Measurements from ENCODE around the gene ACHE.

Gene ACHE

GRCh38 chr7:100886936-100887515 is 8.7 kb downstream of the ACHE start:
- in situ Hi-C loops (cut with MboI; ENCODE audit: low sequenced_read_pairs, unreplicated experiment) = no loop called here
- DNase-seq (ENCODE audit: low spot score) = no peak
- no peak for TF ChIP-seq CTCF (IDR thresholded peaks at IDR 0.05; ENCODE audit: borderline replicate concordance, control extremely low read depth, extremely low read depth, insufficient read depth, missing control alignments)

GRCh38 chr7:100886142-100886935 is 9.3 kb downstream of the ACHE start:
- TF ChIP-seq CTCF (IDR thresholded peaks at IDR 0.05; ENCODE audit: borderline replicate concordance, control extremely low read depth, extremely low read depth, insufficient read depth, missing control alignments) = no peak
- DNase-seq (ENCODE audit: low spot score) = no peak
- in situ Hi-C loops (cut with MboI; ENCODE audit: low sequenced_read_pairs, unreplicated experiment) = no loop called here

- no peak for TF ChIP-seq CTCF (IDR thresholded peaks at IDR 0.05; ENCODE audit: borderline replicate concordance, control extremely low read depth, extremely low read depth, insufficient read depth, missing control alignments)
- in situ Hi-C loops (cut with MboI; ENCODE audit: low sequenced_read_pairs, unreplicated experiment) = no loop called here
- DNase-seq (ENCODE audit: low spot score) = no peak
These were observed 10.1 kb downstream of the ACHE start for GRCh38 chr7:100885440-100886141.

- in situ Hi-C loops (cut with MboI; ENCODE audit: low sequenced_read_pairs, unreplicated experiment) = no loop called here
- no peak for TF ChIP-seq CTCF (IDR thresholded peaks at IDR 0.05; ENCODE audit: borderline replicate concordance, control extremely low read depth, extremely low read depth, insufficient read depth, missing control alignments)
- DNase-seq (ENCODE audit: low spot score) = no peak
These were observed 10.8 kb downstream of the ACHE start for GRCh38 chr7:100884736-100885439.

GRCh38 chr7:100882785-100883526 is 12.7 kb downstream of the ACHE start:
- no peak for TF ChIP-seq CTCF (IDR thresholded peaks at IDR 0.05; ENCODE audit: borderline replicate concordance, control extremely low read depth, extremely low read depth, insufficient read depth, missing control alignments)
- in situ Hi-C loops (cut with MboI; ENCODE audit: low sequenced_read_pairs, unreplicated experiment) = no loop called here
- no peak for DNase-seq (ENCODE audit: low spot score)

- TF ChIP-seq CTCF (IDR thresholded peaks at IDR 0.05; ENCODE audit: borderline replicate concordance, control extremely low read depth, extremely low read depth, insufficient read depth, missing control alignments) = no peak
- in situ Hi-C loops (cut with MboI; ENCODE audit: low sequenced_read_pairs, unreplicated experiment) = no loop called here
- no peak for DNase-seq (ENCODE audit: low spot score)
These were observed 13.5 kb downstream of the ACHE start for GRCh38 chr7:100882201-100882600.
